Non-pigmented ciliary epithelial cell (primary cell): Measurements from ENCODE around the gene KIF27.
"Not testable (repeated sequence)": the region's sequence is repeated elsewhere in the genome, so short reads cannot be mapped to it uniquely, and the experiment has no call there.

Experiments
- DNase-seq: peaks from one replicate; pipeline ENCODE4 v3.0.0-alpha.2; 2010; ENCODE audit warnings: low read depth

Gene KIF27

GRCh38 chr9:83930881-83931280 lies 9.6 kb upstream of the KIF27 start:
- no peak for DNase-seq

- no peak for DNase-seq
Measured at GRCh38 chr9:83927591-83927990, 6.4 kb upstream of the KIF27 start.

- DNase-seq: no peak
Measured at GRCh38 chr9:83920469-83920926, 734 bp downstream of the KIF27 start.

GRCh38 chr9:83919111-83919510 lies 2.1 kb downstream of the KIF27 start:
- no peak for DNase-seq

GRCh38 chr9:83912194-83912593 lies 9.0 kb downstream of the KIF27 start:
- not testable (repeated sequence) for DNase-seq

- no peak for DNase-seq
Measured at GRCh38 chr9:83906144-83906543, 15.1 kb downstream of the KIF27 start.

- DNase-seq: not testable (repeated sequence)
Measured at GRCh38 chr9:83900615-83901014, 20.6 kb downstream of the KIF27 start.

GRCh38 chr9:83894301-83894700 lies 26.9 kb downstream of the KIF27 start:
- DNase-seq: not testable (repeated sequence)

- not testable (repeated sequence) for DNase-seq
Measured at GRCh38 chr9:83886498-83886897, 34.7 kb downstream of the KIF27 start.

GRCh38 chr9:83885559-83886240 lies 35.5 kb downstream of the KIF27 start:
- peak; percentile 70 for DNase-seq

- DNase-seq: not testable (repeated sequence)
Measured at GRCh38 chr9:83881687-83882408, 39.4 kb downstream of the KIF27 start.

- DNase-seq: not testable (repeated sequence)
Measured at GRCh38 chr9:83875559-83875958, 45.7 kb downstream of the KIF27 start.

GRCh38 chr9:83849895-83850294 lies 71.3 kb downstream of the KIF27 start:
- not testable (repeated sequence) for DNase-seq

- not testable (repeated sequence) for DNase-seq
Measured at GRCh38 chr9:83837070-83837643, 84.1 kb downstream of the KIF27 start.

GRCh38 chr9:83830426-83831071 lies 90.7 kb downstream of the KIF27 start:
- DNase-seq: not testable (repeated sequence)

GRCh38 chr9:83824986-83825623 lies 96.1 kb downstream of the KIF27 start:
- peak; percentile 18 for DNase-seq

- DNase-seq: not testable (repeated sequence)
Measured at GRCh38 chr9:83817356-83818278, 103.6 kb downstream of the KIF27 start, which contains the start of gene GKAP1. GKAP1 (minus strand) TSS chr9:83817769; CDS start chr9:83806517, 11,252 bp downstream.

GRCh38 chr9:83817011-83817355 lies 104.2 kb downstream of the KIF27 start:
- DNase-seq: not testable (repeated sequence)

- DNase-seq: not testable (repeated sequence)
Measured at GRCh38 chr9:83815120-83815519, 106.1 kb downstream of the KIF27 start.

- DNase-seq: not testable (repeated sequence)
Measured at GRCh38 chr9:83809213-83809612, 112.0 kb downstream of the KIF27 start.

- not testable (repeated sequence) for DNase-seq
Measured at GRCh38 chr9:83804454-83804853, 116.8 kb downstream of the KIF27 start.
